Measurements from ENCODE around the gene HCN4. TPM values are rescaled to one million over a fixed set of nuclear protein-coding genes. Genes with fewer than 3 reads are reported as not detected.

The HCN4 gene
- total and polyA plus RNA-seq, 8 donors, result 0.03 to 1.7 (median 0.18) TPM; not detected in 3

- DNase-seq, result peak; percentile 44 to 82
- TF ChIP-seq POLR2A (IDR thresholded peaks at IDR 0.05) (no peak), POLR2AphosphoS5 (IDR thresholded peaks at IDR 0.05) (peak in 1 of 3 donors; percentile 6), EP300 (IDR thresholded peaks at IDR 0.05) (no peak), CTCF (IDR thresholded peaks at IDR 0.05) (peak in 5 of 7 experiments; percentile 47 to 69 (median 62))
- Histone ChIP-seq H3K4me1 (peaks cover 0 to 4% (median 0%) of the 10 kb centered on the region in 4 donors), H3K27me3 (no peaks in the 10 kb centered on the region), H3K27ac (no peak overlapping the region), H3K4me3 (no peak overlapping the region), H3K36me3 (peaks cover 11 to 46% (median 39%) of the 10 kb centered on the region in 4 donors), H3K9me3 (no peaks in the 10 kb centered on the region)
- intact Hi-C loops (cut with DNase I; ENCODE audit: low total_unique reads), result no loop called here
- 35 to 43% (median 37%) methylated on average over 5 of the region's 5 CpGs for WGBS, 5 donors
Measured at GRCh38 chr15:73273181-73274002, 95.4 kb downstream of the HCN4 start.

- TF ChIP-seq CTCF (IDR thresholded peaks at IDR 0.05) (no peak), POLR2AphosphoS5 (IDR thresholded peaks at IDR 0.05) (no peak), EP300 (IDR thresholded peaks at IDR 0.05) (no peak), POLR2A (IDR thresholded peaks at IDR 0.05) (no peak)
- no peak for DNase-seq
- intact Hi-C loops (cut with DNase I; ENCODE audit: low total_unique reads), result no loop called here
- Histone ChIP-seq H3K9me3 (no peaks in the 10 kb centered on the region), H3K4me3 (no peak overlapping the region), H3K27me3 (no peaks in the 10 kb centered on the region), H3K36me3 (peaks cover 11 to 60% (median 42%) of the 10 kb centered on the region in 4 donors), H3K27ac (no peak overlapping the region), H3K4me1 (peaks cover 0 to 4% (median 0%) of the 10 kb centered on the region in 4 donors)
- 75 to 82% (median 77%) methylated on average over 3 of the region's 3 CpGs for WGBS, 5 donors
Measured at GRCh38 chr15:73270366-73271097, 98.2 kb downstream of the HCN4 start.

Other genes with a start within 250 kb of the HCN4 start
- not detected for gene REC114, start 74.2 kb upstream of the HCN4 start, total RNA-seq
- gene REC114, start 74.2 kb upstream of the HCN4 start, polyA plus RNA-seq, result not detected